ENCODE results near the gene DESI1. TPM values are rescaled to one million over a fixed set of nuclear protein-coding genes. Genes with fewer than 3 reads are reported as not detected.
A peak's percentile ranks its signal among the peaks of the same experiment; 100 is the strongest.

DESI1 gene
- total and polyA plus RNA-seq, 12 donors = 22.7 to 73.1 (median 36.0) TPM

GRCh38 chr22:41579297-41579996, 41.4 kb downstream of the DESI1 start:
- no peaks in the 10 kb centered on the region for H3K27me3 ChIP-seq
- TF ChIP-seq CTCF (IDR thresholded peaks at IDR 0.05) = no peak
- peaks cover 11 to 56% (median 19%) of the 10 kb centered on the region in 9 donors for H3K4me1 ChIP-seq
- intact Hi-C loops (cut with DNase I) = no loop called here
- H3K27ac ChIP-seq = peak overlapping the region in 1 of 10 donors; percentile 22
- no peaks in the 10 kb centered on the region for H3K9me3 ChIP-seq
- H3K4me3 ChIP-seq = no peak overlapping the region
- peaks cover 0 to 74% (median 0%) of the 10 kb centered on the region in 9 donors for H3K36me3 ChIP-seq
- ATAC-seq (peak in 1 of 8 donors; percentile 5), DNase-seq (no peak)
- 90 to 95% methylated on average over 12 of the region's 12 CpGs for WGBS, 2 donors

GRCh38 chr22:41578818-41579217, 42.0 kb downstream of the DESI1 start:
- H3K36me3 ChIP-seq = peaks cover 0 to 68% (median 0%) of the 10 kb centered on the region in 9 donors
- WGBS, 2 donors = 87 to 94% methylated on average over 9 of the region's 9 CpGs
- no peak for DNase-seq
- peak overlapping the region in 1 of 10 donors; percentile 22 for H3K27ac ChIP-seq
- TF ChIP-seq CTCF (IDR thresholded peaks at IDR 0.05) = no peak
- H3K4me1 ChIP-seq = peaks cover 11 to 62% (median 24%) of the 10 kb centered on the region in 9 donors
- intact Hi-C loops (cut with DNase I) = no loop called here
- no peak overlapping the region for H3K4me3 ChIP-seq
- ATAC-seq = peak in 1 of 8 donors; percentile 0
- H3K9me3 ChIP-seq = no peaks in the 10 kb centered on the region
- H3K27me3 ChIP-seq = no peaks in the 10 kb centered on the region

- TF ChIP-seq CTCF (IDR thresholded peaks at IDR 0.05) = no peak
- WGBS, 2 donors = 89 to 96% methylated on average over 8 of the region's 8 CpGs
- Histone ChIP-seq H3K27me3 (no peaks in the 10 kb centered on the region), H3K4me1 (peaks cover 11 to 61% (median 24%) of the 10 kb centered on the region in 9 donors), H3K4me3 (no peak overlapping the region), H3K27ac (peak overlapping the region in 2 of 10 donors; percentile 29 to 42), H3K36me3 (peaks cover 0 to 61% (median 0%) of the 10 kb centered on the region in 9 donors), H3K9me3 (no peaks in the 10 kb centered on the region)
- ATAC-seq (peak in 3 of 8 donors; percentile 0 to 7 (median 1)), DNase-seq (no peak)
- intact Hi-C loops (cut with DNase I) = no loop called here
These were observed 42.7 kb downstream of the DESI1 start for GRCh38 chr22:41578114-41578513.

- peak; percentile 51 to 68 (median 57) for ATAC-seq
- no peak overlapping the region for H3K4me3 ChIP-seq
- TF ChIP-seq CTCF (IDR thresholded peaks at IDR 0.05) = peak; percentile 53 to 82 (median 62)
- 49 to 58% methylated on average over 9 of the region's 9 CpGs for WGBS, 2 donors
- H3K27me3 ChIP-seq = no peaks in the 10 kb centered on the region
- H3K9me3 ChIP-seq = no peaks in the 10 kb centered on the region
- H3K4me1 ChIP-seq = peaks cover 11 to 52% (median 21%) of the 10 kb centered on the region in 9 donors
- intact Hi-C loops (cut with DNase I) = no loop called here
- H3K27ac ChIP-seq = peak overlapping the region in 4 of 10 donors; percentile 28 to 68 (median 36)
- H3K36me3 ChIP-seq = peaks cover 0 to 50% (median 0%) of the 10 kb centered on the region in 9 donors
- DNase-seq = peak in 1 of 2 donors; percentile 62
These were observed 44.0 kb downstream of the DESI1 start for GRCh38 chr22:41576877-41577276.
